GM21529 (cell line): ENCODE data around the gene TNIP3.
"Not testable (repeated sequence)": the region's sequence is repeated elsewhere in the genome, so short reads cannot be mapped to it uniquely, and the experiment has no call there.

Experiments
- ATAC-seq: cut with Tn5 transposase; IDR thresholded peaks from one replicate; pipeline ENCODE4 v1.9.1; 2021; ENCODE audit not compliant: unreplicated experiment

TNIP3 gene

DNA sequence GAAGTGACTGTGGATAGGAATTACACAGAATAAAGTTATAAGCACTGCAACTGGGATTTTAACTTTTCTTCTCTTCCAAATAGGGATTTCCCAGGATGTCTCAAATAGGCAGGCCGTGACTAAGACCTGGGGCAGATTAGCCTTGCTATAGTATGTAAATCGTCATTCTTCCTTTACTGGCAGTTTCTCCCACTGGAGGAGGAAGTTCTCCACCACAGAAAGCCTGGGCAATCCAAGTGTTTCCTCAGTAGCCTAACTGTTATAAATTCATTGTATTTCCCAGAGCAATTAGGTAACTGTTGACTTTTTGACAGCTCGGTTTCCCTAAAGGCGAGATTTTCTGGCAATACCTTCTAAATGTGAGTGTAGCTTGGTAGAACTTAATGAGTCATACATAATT, at the start of gene TNIP3:
TNIP3 (minus strand) TSS at position 31 of the 400 bp plus-strand sequence. CDS start 196 bp downstream, outside the sequence.
- no peak for ATAC-seq

DNA sequence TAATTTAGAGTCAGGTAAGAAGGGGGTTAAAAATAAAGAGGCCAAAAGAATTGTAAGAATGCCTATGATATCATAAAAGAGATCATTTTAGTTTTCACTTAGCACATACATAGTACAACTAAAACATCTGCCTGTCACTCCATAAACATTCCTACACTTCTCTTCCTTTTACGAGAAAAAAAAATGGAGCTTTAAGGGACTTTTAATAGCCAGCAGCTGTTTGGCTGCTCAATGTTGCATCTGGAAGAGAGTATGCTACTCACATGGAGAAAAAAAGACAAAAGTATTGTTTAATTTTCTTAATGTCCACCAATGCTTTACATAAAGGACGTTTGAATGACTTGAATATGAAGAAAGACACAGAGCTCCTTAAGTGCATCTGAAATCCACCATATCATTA, 48.7 kb upstream of the TNIP3 start:
- no peak for ATAC-seq

DNA sequence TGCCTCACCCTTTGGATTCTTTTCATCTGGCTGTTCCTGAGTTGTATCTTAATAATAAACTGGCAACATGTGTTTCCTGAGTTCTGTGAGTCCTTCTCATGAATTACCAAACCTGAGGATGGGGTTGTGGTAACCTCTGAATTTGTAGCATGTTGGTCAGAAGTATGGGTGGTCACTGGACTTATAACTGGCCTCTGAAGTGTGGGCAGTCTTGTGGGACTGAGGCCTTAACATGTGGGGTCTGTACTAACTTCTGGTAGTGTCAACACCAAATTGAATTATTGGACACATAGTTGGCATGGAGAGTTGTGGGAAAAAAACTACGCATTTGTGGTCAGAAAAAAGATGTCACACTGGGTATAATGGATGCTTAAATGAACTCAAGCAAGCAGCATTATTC, 45.0 kb upstream of the TNIP3 start:
- ATAC-seq = no peak

DNA sequence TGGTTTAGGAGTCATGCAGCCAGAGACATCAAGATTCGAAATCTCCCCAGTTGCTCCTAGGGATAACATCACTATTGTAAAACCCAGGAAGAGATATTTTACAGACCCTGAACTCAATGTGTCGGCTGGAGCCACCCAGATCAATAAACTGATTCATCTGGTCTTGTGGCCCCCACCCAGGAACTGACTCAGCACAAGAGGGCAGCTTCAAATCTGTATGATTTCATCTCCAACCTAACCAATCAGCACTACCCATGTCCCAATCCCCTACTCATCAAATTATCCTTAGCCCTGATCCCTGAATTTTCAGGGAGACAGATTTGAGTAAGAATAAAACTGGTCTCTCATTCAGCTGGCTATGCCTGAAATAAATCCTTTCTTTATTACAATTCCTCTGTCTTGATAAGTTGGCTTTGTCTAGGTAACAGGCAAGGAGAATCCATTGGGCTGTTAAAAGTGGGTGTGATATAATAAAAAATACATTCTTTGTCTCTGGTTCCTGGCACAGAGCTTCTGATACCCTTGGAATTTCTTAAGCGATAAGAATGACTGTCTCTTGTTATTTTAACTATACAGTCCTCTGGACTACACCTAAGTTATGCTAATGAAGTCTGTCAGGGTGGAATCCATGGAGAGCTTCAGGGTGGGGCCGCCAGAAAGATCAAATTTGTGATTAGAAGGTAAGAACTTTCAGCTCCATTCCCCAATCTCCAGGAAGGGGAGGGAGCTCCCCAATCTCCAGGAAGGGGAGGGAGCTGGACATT, 44.3 kb upstream of the TNIP3 start:
- ATAC-seq = no peak

DNA sequence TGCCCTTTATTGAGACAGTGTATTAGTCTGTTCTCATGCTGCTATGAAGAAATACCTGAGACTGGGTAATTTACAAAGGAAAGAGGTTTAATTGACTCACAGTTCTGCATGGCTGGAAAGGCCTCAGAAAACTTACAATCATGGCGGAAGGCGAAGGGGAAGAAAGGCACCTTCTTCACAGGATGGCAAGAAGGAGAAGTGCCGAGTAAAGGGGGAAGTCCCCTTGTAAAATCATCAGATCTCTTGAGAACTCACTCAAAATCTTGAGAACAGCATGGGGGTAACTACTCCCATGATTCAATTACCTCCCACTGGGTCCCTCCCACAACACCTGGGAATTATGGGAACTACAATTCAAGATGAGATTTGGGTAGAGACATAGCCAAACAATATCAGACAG, 41.7 kb upstream of the TNIP3 start:
- ATAC-seq = not testable (repeated sequence)

- ATAC-seq = peak; percentile 79
Measured at GRCh38 chr4:121200795-121201472, 36.8 kb upstream of the TNIP3 start.

DNA sequence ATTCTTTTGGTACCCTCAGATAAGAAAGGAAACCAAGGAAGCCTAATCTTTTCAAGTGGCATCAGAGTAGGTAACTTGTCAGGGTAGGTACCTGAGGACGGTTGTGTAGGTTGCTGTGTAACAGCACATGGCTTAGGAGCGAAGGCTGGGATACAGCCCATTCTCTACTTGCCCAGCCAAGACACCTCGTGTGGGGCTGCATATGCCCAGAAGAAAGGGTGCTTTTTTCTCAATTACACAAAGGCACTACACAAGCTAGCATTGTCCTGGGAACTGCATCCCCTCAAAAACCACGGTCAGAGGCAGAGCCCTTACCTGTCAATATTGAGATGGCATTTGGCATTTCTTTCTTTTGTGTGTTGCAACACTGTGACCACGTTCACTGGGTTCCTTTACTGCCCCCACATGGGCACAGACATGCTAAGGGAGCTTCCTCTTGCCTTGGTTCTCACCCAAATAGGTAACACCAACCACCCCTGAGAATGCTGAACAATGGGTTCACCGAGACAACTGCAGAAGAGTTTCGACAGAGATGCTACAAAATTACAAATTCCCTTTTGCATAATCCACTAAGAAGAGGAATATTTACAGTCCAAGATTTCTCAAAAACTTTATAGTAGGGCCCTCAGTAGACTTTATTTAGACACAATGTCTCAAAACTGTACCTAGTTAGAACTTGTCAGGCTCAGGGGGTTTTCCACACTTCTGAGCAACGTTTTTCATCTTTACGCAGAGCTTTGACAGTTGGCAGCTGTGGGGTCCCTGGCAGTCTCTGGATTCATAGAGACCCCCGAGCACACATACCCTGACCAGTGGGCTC, 35.8 kb upstream of the TNIP3 start:
- peak; percentile 76 for ATAC-seq

DNA sequence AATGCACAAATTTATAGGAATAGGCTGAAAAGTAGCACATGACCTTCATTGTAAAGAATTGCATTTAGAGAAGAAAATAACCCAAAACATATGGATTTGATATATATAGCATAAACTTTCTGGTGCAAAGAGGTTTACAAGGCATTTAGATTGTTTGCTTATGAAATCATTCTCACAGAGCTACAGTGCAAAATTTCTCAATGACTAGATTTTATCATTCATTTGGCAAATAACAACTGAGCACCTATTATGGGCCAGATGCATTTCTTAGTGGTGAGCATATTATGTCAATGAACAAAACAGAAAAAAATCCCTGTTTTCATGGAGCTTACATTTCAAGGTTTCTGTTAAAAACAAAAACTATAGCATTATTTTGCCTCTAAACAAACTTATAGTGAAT, 34.1 kb upstream of the TNIP3 start:
- no peak for ATAC-seq

- no peak for ATAC-seq
Measured at GRCh38 chr4:121195649-121196048, 31.5 kb upstream of the TNIP3 start.

DNA sequence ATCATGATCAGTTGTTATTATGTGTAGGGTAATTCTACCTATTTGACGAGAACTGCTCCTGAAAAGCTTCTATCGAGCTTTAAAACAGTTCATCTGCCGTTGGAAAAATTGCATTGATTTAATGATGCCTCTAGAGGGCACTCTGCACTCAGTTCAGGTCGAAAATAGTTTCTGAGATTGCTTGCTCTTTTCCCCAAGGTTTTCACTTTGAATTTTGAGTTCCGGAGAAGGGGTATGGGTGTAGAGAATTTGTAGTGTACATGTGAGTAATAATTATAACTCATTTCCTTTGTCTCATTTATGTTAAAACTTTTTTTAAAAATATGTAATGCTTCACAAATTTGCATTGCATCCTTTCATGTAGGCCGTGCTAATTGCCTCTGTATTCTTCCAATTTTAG, 28.4 kb upstream of the TNIP3 start:
- ATAC-seq = peak; percentile 42

GRCh38 chr4:121192013-121192412, 27.9 kb upstream of the TNIP3 start:
- no peak for ATAC-seq

GRCh38 chr4:121191361-121191760, 27.2 kb upstream of the TNIP3 start:
- no peak for ATAC-seq

DNA sequence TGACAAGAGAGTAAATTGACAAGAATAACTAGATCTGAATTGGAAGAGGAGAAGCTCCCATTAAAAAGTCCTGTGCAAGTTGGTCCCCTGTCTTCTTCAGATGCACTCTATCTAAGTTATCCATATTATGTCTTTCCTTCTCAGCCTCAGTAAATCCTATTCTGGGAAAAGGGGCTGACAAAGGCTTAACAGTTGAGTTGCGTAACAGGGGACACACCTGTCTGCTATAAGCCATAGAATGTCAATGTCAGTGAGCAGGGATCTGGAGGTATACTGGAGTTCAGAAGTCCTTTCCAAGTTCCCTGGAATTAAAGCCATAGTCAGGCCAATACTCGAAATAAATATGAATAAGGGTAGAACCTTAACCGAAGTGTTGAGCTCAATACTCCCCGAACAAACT, 26.3 kb upstream of the TNIP3 start:
- no peak for ATAC-seq

DNA sequence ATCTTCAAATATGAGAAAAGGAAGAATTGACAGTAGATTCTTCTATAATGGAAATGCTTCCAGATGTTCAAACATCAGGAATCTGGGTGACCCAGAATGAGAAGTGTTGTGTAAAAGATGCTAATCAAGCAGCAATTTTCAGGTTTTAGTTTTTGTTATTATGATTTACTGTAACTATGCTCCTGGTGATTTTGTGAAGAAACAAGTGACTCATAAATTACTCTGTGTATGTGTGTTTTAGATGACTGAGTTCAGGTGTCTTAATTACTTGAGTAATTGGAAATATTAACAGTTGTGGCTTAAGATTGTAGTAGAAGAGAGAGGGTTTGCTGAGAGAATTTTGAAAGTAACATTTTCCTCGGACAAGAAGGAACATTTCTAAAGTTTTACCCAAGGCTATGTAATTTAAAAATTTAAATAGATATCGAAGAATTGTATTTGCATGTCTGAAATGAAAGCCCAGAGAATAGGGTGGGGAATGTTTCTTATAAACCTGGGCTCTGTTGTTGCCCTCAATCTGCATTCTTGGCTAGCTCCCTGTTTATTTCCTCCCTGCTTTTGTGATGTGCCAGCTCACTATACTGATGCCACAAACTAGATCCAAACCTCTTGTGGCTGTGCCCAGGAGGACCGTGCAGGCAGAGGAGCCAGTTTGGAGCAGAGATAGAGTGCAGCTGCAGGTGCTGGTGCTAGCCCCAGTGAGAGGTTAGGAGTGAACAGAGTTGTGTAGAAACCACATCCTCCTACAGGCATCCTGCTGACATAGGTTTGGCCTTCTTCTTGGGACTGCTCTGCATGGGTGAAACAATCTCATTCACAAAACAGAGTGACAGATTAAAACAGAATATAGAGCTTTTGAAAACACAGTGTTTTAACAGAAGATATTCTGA, 25.4 kb upstream of the TNIP3 start:
- peak; percentile 85 for ATAC-seq

DNA sequence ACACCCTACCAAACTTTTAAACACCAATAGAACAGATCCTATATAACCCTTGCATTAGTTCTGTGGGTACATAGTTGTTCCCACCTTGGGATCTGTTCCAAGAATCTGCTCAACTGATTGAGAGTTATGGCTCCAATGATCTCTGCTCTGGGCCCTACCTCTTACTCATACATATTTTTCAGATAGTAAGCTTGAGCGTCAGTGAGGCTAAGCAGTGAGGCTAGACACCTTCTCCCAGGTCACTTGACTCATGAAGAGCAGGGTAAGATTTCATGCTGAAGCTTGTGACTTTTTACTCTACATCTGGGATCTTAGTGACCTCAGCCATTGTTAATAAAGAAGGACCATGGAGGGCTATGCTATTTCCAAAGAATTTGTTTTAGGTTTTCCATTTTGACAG, 23.1 kb upstream of the TNIP3 start:
- ATAC-seq = no peak

DNA sequence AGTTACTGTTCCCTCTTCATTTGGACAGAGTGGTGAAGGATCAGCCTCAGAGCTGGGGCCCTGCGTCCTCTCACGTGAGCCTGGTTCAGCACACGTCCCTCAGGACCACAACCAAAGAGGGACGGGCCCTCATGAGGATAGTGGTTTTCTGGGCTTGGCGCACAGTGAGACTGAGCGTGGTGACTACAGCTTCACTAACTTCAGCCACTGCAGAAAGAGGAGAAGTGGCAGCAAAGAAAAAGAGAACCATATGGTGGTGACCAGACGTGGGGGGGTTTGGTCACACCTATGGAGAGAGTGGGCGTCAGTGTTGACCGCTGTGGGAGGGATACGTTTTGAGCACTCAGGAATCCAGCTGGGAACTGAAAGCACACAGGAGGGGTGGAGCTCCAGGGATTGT, 21.8 kb upstream of the TNIP3 start:
- ATAC-seq = peak; percentile 60

- no peak for ATAC-seq
Measured at GRCh38 chr4:121183989-121184388, 19.9 kb upstream of the TNIP3 start.

GRCh38 chr4:121183361-121183760, 19.2 kb upstream of the TNIP3 start:
- no peak for ATAC-seq

- no peak for ATAC-seq
Measured at GRCh38 chr4:121182296-121182695, 18.2 kb upstream of the TNIP3 start.

DNA sequence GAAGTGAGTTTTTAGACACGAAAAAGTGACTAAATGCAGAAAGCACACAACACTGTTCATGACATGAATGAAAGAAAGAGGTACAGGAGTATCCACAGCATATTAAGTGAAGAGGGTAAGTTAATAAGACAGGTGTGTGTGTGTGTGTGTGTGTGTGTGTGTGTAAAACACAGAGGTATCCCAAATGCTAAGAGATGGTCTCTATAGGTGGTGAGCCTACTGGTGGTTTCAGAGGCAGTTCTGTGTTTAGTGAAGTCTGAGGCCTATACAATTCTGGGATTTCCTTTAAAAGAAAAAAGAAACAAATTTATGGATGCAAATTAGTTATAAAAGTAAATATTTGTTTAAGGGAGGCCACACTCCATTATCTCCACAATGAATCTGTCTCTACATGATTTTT, 17.4 kb upstream of the TNIP3 start:
- no peak for ATAC-seq

GRCh38 chr4:121180558-121180957, 16.4 kb upstream of the TNIP3 start:
- ATAC-seq = no peak
